Activated CD8-positive, alpha-beta memory T cell treated with anti-CD3 and anti-CD28 coated beads, Interleukin-2, amount 50 U/mL, for 48 hours (primary cell): ENCODE results near the gene SRC.

Source experiments
- DNase-seq: peaks from one replicate; pipeline ENCODE4 v3.0.0-alpha.2; 2020

Gene SRC

DNA sequence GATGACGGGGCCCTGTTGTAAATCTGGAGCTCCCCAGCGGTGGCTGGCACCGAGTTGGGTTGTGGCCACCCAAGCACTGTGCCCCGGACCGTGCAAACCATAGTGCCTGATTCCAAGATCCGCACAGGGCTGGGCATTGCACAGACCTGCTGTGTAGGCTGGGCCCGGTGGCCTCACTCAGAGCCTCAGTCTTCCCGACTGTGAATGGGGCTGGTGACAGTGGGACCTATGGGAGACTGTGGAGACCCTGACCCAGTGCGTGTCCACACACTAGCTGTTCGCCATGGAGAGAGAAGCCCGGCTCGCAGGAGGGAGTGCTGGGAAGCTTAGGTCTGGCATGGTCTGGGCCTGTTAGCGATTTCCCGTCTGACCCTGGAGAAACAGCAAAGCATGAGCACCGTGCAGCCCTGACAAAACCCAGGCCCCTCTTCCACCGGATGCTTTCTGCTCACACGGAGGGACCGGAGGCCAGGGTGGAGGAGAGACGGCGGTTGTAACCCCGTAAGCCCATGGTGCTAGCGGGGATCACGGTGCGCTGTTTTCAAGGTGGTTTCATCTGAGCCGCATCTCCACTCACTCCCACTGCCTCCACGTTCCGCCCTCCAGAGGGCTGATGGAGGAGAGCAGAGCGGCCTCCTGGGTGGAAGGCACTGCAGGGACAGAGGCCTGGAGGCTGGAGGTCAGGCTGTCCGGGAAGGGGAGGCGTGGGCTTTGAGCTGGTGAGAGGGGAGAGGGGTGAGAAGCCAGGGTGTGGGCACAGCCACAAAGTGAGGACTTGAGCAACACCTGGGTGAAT, 52.2 kb downstream of the SRC start:
- DNase-seq: no peak

- DNase-seq: no peak
Observed at GRCh38 chr20:37398750-37399621, 53.0 kb downstream of the SRC start.

DNA sequence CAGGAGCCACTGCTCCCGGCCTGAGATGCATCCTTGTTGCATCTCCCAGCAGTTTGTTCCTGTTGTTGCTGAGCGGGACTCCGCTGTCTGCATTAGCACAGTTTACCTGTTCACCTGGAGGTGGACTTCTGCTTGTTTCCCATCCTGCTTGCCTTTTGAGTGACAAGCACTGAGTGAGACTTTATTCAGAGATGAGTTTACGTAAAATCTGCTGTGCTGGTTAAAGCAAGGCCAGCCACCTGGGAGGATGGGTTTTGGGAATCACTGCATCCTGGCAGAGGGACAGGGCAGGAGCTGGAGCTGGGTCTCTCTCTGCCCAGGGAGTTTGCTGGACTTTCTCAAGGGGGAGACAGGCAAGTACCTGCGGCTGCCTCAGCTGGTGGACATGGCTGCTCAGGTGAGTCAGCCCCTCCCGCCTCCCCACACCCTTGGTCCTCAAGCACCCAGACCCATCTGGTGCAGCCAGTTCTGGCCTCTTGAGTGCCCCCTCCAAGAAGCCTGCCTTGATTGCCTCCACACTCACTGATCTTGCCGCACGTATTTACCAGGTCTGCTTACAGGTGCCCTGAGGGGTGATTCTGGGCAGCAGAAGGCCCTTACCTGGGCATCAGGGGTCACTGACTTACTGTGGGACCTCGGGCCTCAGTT, 55.5 kb downstream of the SRC start:
- DNase-seq: no peak

DNA sequence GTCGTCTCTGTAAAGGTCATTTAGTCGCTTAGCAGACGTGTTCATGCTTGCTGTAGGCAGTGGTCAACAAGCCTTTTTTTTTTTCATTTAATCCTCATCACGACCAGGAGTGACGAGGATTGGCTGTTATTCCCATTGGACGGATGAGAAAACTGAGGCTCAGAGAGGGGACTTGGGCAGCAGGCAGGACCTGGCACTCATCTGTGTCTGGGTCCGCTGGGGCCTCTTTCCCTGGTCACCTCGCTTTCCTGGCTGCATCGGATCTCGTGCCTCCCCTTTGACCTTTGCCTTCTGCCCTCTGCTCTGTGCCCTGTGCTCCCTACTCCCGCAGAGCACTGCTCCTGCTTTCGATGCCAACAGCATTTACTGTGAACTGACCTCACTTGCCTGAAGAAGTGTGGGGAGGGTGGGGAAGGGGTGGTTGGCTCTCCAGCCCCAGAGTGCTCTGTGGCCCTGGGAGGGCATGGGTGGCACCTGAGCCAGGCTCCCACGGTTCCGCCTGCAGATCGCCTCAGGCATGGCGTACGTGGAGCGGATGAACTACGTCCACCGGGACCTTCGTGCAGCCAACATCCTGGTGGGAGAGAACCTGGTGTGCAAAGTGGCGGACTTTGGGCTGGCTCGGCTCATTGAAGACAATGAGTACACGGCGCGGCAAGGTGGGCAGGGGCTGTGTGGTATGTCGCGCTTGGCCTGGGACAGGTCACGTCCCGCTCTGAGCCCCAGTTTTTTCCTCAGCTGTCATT, 56.2 kb downstream of the SRC start:
- no peak for DNase-seq

DNA sequence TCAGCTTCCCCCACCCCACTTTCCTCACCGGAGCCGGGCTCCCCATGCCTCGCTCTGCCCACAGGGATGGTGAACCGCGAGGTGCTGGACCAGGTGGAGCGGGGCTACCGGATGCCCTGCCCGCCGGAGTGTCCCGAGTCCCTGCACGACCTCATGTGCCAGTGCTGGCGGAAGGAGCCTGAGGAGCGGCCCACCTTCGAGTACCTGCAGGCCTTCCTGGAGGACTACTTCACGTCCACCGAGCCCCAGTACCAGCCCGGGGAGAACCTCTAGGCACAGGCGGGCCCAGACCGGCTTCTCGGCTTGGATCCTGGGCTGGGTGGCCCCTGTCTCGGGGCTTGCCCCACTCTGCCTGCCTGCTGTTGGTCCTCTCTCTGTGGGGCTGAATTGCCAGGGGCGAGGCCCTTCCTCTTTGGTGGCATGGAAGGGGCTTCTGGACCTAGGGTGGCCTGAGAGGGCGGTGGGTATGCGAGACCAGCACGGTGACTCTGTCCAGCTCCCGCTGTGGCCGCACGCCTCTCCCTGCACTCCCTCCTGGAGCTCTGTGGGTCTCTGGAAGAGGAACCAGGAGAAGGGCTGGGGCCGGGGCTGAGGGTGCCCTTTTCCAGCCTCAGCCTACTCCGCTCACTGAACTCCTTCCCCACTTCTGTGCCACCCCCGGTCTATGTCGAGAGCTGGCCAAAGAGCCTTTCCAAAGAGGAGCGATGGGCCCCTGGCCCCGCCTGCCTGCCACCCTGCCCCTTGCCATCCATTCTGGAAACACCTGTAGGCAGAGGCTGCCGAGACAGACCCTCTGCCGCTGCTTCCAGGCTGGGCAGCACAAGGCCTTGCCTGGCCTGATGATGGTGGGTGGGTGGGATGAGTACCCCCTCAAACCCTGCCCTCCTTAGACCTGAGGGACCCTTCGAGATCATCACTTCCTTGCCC, 57.4 kb downstream of the SRC start:
- DNase-seq: no peak

- no peak for DNase-seq
Observed at GRCh38 chr20:37404461-37404890, 58.5 kb downstream of the SRC start.

DNA sequence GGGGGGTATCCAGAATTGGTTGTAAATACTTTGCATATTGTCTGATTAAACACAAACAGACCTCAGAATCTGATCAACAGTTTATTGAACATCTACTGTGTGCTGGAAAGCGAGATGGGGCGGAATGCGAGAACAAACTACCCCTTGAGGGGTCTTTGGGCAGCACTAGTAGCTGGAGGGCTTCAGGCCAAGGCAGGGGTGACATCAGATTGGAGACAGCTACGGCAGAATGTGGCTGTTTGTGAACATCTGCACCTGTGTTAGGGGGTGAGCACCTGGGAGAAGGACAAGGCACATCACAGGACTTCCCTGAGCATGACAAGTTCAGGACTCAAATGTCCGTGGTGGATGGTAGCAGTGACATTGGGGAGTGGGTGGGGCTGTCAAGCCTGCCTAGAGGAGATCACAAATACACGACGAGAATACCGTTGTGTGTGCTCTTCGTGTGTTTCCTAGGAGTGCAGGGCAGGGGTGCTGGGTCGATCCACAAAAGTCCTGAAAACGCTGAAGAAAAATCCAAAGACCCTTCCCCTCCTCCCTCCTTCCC, 59.5 kb downstream of the SRC start:
- DNase-seq: no peak

- DNase-seq: peak; percentile 79
Observed at GRCh38 chr20:37406010-37406998, 60.4 kb downstream of the SRC start.

- no peak for DNase-seq
Observed at GRCh38 chr20:37407019-37407566, 61.2 kb downstream of the SRC start.

GRCh38 chr20:37407573-37408002, 61.6 kb downstream of the SRC start:
- no peak for DNase-seq

DNA sequence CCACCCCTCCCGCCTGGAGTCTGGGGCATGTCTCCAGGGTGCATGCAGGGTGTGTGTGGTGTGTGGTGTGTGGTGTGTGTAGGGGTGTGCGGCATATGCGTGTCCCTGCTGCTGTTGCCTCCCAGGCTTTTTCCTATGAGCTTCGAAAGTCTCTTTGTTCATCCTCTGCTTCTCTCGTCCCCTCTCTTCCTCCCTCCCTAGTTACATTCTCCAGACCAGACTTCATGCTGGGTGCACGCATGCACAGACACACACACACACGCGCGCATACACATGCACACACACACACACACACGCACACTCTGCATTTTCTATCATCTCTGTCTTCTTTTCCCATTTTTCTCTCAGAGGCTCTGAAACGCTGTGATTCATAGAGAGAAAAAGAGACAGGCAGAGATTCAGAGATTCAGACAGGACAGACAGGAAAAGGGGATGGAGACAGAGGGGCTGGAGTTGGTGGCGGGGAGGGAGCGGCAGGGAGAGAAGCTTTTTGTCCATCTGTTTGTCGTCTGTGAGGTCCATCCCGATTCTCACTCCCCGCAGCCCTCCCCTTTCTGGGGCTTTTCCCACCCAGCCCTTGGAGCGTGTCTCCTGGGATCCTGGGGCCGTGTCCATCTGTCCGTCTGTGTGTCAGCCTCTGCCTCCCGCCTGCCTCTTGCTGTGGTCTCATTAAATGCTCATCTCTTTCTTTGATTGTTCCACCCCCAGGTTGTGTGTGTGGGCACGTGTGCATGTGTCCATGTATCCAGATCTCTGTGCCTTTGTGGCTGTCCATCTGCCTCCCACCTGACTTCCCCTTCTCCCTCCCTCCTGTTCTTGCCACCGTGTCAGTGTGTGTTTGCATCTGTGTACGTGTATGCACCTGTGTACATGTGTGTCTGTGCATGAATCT, 62.6 kb downstream of the SRC start:
- DNase-seq: no peak

GRCh38 chr20:37411408-37412219, 65.7 kb downstream of the SRC start:
- no peak for DNase-seq

DNA sequence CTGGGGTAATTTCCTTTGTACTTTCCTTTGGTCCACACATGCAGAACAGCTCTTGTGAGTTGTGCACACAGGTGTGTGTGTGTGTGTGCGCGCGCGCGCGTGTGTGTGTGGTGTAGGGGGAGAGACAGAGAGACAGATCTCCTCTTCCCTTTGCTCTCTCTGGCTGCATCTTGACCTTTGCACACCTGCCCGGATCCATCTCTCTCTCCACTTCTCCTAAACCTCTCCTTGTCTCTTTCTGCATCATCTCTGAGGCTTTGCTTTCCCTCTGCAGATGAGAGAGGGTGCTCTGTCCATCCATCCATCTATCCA, 67.0 kb downstream of the SRC start:
- no peak for DNase-seq

DNA sequence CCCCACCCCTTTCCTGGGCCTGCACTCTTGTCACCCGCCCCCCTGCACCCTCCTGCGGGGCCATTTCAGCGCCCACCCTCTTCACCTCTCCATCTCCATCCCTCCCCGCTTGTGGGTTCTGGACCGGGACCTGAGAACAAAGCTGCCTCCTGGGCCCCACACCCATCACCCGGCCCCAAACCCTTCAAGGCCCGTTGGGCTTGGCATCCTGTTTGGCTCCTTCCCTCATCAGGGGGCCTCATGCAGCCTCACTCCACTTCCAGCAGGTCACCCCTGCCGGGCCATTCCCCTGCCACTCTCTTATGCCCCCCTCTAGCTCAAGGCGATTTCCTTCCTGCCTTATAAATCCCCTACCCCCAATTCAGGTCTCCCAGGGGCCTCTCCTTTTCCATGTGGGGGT, 67.4 kb downstream of the SRC start:
- DNase-seq: no peak

GRCh38 chr20:37414224-37415035, 68.5 kb downstream of the SRC start:
- no peak for DNase-seq

DNA sequence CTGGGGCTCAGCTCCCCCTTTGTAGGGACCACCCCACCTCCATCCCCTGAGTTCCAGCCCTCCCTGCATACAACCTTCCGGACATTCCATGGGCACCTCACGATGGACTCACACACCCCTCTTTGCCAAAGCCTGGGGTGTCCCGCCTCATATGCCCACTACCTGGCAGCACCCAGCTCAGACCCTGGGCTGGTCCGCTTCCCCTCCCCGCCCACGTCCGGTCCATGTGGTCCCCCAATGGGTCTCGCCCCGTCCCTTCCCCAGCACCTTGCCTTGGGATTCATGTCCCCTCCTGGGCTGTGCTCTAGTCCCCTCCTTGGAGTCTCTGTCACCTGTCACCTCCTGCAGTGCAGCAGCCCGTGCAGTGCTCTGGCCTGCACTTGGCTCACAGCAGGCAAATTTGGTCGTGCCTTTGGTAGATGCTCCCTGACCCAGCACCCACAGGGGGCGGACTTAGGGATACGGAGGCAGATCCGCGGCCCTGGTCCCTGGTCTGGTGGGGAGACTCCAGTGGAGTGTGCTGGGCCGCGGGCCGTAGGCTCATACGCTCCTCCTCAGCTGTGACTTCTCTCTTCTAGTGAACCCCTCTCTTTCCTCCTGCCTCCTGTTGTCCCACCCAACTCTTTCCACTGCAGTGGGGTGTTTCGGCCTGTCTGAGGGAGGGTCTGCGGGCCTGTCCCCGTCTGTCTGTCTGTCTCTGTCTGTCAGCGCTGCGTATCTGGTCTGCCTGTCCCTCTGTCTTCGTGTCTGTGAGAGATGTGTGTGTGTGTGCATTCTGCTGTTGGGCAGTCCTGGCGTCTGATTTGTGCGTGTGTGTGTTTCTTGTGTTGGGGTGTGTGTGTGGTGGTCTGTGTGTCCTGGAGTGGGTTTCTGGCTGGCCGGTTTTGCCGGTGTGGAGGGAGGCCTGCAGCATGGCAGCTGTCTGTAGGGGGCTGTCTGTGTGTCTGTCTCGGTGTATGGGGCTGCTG, 69.5 kb downstream of the SRC start:
- no peak for DNase-seq
